Measurements from ENCODE around the gene NISCH. TPM values are rescaled to one million over a fixed set of nuclear protein-coding genes. Genes with fewer than 3 reads are reported as not detected.

NISCH gene
- total and polyA plus RNA-seq, 2 donors (not counting 1 experiment from before 2014, with no cell fraction given) = 31.1 to 69.9 TPM

DNA sequence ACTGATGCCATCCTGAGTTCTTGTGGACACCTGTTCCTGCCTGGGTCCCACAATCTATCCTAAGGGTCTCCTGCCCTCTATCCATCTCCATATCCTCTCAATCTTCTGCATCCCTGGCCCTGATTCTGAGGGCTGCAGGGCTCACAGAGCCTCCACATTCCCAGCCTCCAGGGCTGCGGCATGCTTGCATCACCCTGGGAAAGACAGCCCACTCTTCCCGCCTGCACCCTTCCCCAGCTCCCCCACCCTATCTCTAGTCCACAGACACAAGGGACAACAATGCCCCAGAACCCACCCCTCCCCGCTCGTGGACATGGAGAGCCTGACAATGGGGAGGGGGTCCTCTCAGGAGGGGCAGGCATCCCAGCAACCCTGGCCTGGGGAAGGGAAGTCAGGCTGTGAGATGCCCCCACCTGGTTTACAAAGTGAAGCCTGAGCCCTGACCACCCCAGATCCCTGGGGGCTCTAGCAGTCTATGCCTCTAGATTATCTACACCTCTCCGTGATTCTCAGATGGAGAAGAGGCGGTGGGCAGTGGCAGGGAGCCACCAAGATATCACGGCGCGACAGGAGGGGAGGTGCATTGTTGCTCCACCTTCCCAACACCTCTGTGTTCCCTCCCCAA is 20.8 kb upstream of the NISCH start:
- DNase-seq (ENCODE audit: low read depth in 2 of 2) = no peak
- Histone ChIP-seq H2AFZ (ENCODE audit: low read length) (no peak overlapping the region), H3K36me3 (ENCODE audit: control insufficient read depth, insufficient read depth, low read length) (no peaks in the 10 kb centered on the region), H4K20me1 (ENCODE audit: control insufficient read depth, extremely low read depth, insufficient read depth, low read length) (no peaks in the 10 kb centered on the region), H3K4me1 (ENCODE audit: control insufficient read depth, extremely low read depth, insufficient read depth, low read length) (no peaks in the 10 kb centered on the region), H3K79me2 (ENCODE audit: control insufficient read depth, insufficient read depth, low read length) (no peaks in the 10 kb centered on the region), H3K27ac (ENCODE audit: insufficient read depth, low read length) (no peak overlapping the region), H3K4me3 (replicated peaks in 1 of 4; ENCODE audit: control extremely low read depth in 1 of 4, insufficient read depth in 1 of 4, low read depth in 3 of 4, low read length in 4 of 4) (no peak overlapping the region), H3K9ac (ENCODE audit: insufficient read depth, low read length) (no peak overlapping the region), H3K4me2 (ENCODE audit: extremely low read depth, insufficient read depth, low read length) (no peak overlapping the region), H3K27me3 (ENCODE audit: control insufficient read depth, insufficient read depth, low read length) (peaks cover 9% of the 10 kb centered on the region), H3K9me3 (ENCODE audit: control insufficient read depth, insufficient read depth, low read depth, low read length) (no peaks in the 10 kb centered on the region)
- TF ChIP-seq, protein P1, sequence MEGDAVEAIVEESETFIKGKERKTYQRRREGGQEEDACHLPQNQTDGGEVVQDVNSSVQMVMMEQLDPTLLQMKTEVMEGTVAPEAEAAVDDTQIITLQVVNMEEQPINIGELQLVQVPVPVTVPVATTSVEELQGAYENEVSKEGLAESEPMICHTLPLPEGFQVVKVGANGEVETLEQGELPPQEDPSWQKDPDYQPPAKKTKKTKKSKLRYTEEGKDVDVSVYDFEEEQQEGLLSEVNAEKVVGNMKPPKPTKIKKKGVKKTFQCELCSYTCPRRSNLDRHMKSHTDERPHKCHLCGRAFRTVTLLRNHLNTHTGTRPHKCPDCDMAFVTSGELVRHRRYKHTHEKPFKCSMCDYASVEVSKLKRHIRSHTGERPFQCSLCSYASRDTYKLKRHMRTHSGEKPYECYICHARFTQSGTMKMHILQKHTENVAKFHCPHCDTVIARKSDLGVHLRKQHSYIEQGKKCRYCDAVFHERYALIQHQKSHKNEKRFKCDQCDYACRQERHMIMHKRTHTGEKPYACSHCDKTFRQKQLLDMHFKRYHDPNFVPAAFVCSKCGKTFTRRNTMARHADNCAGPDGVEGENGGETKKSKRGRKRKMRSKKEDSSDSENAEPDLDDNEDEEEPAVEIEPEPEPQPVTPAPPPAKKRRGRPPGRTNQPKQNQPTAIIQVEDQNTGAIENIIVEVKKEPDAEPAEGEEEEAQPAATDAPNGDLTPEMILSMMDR (conservative IDR thresholded peaks at IDR 0.05 in 1 of 2, IDR thresholded peaks at IDR 0.05 in 1 of 2; ENCODE audit: low read depth in 1 of 2, low read length in 2 of 2) = no peak
- no peak for TF ChIP-seq EZH2 (IDR thresholded peaks at IDR 0.05; ENCODE audit: low read length, missing control alignments)

DNA sequence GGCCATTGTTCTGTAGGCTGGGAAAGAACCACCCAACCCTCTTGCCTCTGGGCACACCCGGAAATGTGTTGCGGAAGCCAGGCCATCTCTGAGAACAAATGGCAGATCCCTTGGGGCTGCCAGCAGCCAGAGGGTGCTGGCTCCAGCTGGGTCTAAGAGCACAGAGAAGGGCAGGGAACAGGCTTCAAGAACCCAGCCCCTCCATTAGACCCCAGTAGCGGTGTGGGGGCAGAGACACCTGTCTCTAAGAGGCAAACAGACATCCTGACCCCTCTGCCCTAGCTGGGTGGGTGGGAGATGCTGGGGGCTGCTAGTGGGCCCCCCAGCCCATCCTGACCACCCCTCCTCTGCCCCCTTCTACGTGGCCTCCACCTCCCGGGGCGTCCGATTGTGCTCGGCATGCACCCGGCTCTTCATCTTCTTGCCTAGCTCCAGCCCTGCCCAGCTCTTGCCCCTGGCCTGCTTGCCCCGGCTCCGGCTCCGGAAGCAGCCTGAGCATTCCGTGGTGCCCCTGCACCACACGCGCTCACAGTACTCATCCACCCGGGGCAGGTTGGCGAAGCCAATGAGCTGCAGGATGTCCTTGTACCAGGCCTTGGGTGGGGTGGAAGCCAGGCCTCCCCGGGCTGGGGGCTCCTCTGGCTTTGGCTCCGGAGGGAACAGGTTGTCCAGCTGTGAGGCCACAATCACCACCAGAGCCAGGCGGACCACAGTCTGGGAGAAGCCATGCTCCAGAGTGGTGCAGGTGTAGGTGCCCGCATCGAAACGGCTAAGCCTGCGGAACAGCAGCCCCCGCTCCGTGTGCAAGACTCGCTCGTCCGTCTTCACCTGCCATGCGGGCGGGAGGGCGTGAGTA is 19.9 kb upstream of the NISCH start:
- H3K9ac ChIP-seq (ENCODE audit: insufficient read depth, low read length) = no peak overlapping the region
- H3K27ac ChIP-seq (ENCODE audit: insufficient read depth, low read length) = no peak overlapping the region
- H2AFZ ChIP-seq (ENCODE audit: low read length) = no peak overlapping the region
- H3K4me3 ChIP-seq (replicated peaks in 1 of 4; ENCODE audit: control extremely low read depth in 1 of 4, insufficient read depth in 1 of 4, low read depth in 3 of 4, low read length in 4 of 4) = no peak overlapping the region
- no peaks in the 10 kb centered on the region for H3K79me2 ChIP-seq (ENCODE audit: control insufficient read depth, insufficient read depth, low read length)
- no peaks in the 10 kb centered on the region for H3K9me3 ChIP-seq (ENCODE audit: control insufficient read depth, insufficient read depth, low read depth, low read length)
- no peak overlapping the region for H3K4me2 ChIP-seq (ENCODE audit: extremely low read depth, insufficient read depth, low read length)
- no peak for DNase-seq (ENCODE audit: low read depth in 2 of 2)
- no peaks in the 10 kb centered on the region for H4K20me1 ChIP-seq (ENCODE audit: control insufficient read depth, extremely low read depth, insufficient read depth, low read length)
- peaks cover 9% of the 10 kb centered on the region for H3K27me3 ChIP-seq (ENCODE audit: control insufficient read depth, insufficient read depth, low read length)
- TF ChIP-seq, protein P1 (conservative IDR thresholded peaks at IDR 0.05 in 1 of 2, IDR thresholded peaks at IDR 0.05 in 1 of 2; ENCODE audit: low read depth in 1 of 2, low read length in 2 of 2) = no peak
- TF ChIP-seq EZH2 (IDR thresholded peaks at IDR 0.05; ENCODE audit: low read length, missing control alignments) = no peak
- H3K36me3 ChIP-seq (ENCODE audit: control insufficient read depth, insufficient read depth, low read length) = no peaks in the 10 kb centered on the region
- H3K4me1 ChIP-seq (ENCODE audit: control insufficient read depth, extremely low read depth, insufficient read depth, low read length) = no peaks in the 10 kb centered on the region

DNA sequence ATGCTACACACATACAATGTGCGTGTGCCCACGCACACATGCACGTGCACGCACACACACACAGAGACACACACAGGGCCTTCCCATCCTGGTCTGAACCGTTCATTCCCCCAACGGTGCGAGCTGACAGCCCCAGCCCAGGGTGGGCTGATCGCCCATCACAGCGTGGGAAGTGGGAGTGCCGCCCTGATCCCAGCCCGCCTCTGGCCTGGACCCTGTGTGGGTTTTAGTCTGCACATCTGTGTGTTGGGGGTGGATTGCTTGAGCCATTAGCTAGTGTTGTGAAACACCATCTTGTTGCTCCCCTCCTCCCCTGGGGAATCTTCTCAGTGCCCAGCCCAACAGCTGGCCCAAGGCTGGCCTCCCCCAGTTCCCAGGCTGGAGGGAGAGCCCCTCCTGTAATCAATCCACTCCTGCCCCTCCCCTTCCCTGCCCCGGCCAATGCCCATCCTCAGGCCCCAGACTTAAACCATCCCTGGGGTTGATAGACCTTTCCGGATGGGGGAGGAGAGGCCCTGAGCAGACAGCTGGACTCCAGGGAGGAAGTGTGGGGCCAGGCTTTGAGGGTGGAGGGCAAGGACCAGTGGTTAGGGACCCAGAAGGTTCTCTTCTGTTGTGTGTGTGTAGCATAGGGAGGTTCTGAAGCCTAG is 18.8 kb upstream of the NISCH start:
- TF ChIP-seq, protein P1 (conservative IDR thresholded peaks at IDR 0.05 in 1 of 2, IDR thresholded peaks at IDR 0.05 in 1 of 2; ENCODE audit: low read depth in 1 of 2, low read length in 2 of 2) = no peak
- TF ChIP-seq EZH2 (IDR thresholded peaks at IDR 0.05; ENCODE audit: low read length, missing control alignments) = no peak
- H3K9ac ChIP-seq (ENCODE audit: insufficient read depth, low read length) = no peak overlapping the region
- H3K36me3 ChIP-seq (ENCODE audit: control insufficient read depth, insufficient read depth, low read length) = no peaks in the 10 kb centered on the region
- H3K79me2 ChIP-seq (ENCODE audit: control insufficient read depth, insufficient read depth, low read length) = no peaks in the 10 kb centered on the region
- peak in 1 of 2 donors; percentile 77 for DNase-seq (ENCODE audit: low read depth in 2 of 2)
- no peak overlapping the region for H2AFZ ChIP-seq (ENCODE audit: low read length)
- no peak overlapping the region for H3K4me3 ChIP-seq (replicated peaks in 1 of 4; ENCODE audit: control extremely low read depth in 1 of 4, insufficient read depth in 1 of 4, low read depth in 3 of 4, low read length in 4 of 4)
- H3K27ac ChIP-seq (ENCODE audit: insufficient read depth, low read length) = no peak overlapping the region
- H4K20me1 ChIP-seq (ENCODE audit: control insufficient read depth, extremely low read depth, insufficient read depth, low read length) = no peaks in the 10 kb centered on the region
- H3K4me1 ChIP-seq (ENCODE audit: control insufficient read depth, extremely low read depth, insufficient read depth, low read length) = no peaks in the 10 kb centered on the region
- peaks cover 9% of the 10 kb centered on the region for H3K27me3 ChIP-seq (ENCODE audit: control insufficient read depth, insufficient read depth, low read length)
- no peaks in the 10 kb centered on the region for H3K9me3 ChIP-seq (ENCODE audit: control insufficient read depth, insufficient read depth, low read depth, low read length)
- H3K4me2 ChIP-seq (ENCODE audit: extremely low read depth, insufficient read depth, low read length) = no peak overlapping the region
